GM23338 (cell line): Measurements from ENCODE around the gene PICALM. TPM values are rescaled to one million over a fixed set of nuclear protein-coding genes. Genes with fewer than 3 reads are reported as not detected.

Experiments used
- ATAC-seq: fragments of 200-7000 bp; cut with Tn5 transposase; 3 replicates; pipeline ENCODE4 v1.9.1; 2020
- DNase-seq: peaks from one replicate; pipeline ENCODE4 v3.0.0-alpha.2; 2015; ENCODE audit warnings: low spot score
- H2AFZ ChIP-seq: fragments of 200-600 bp; sonication (generic); 2 replicates; pipeline ENCODE4 v1.8.0; 2016; ENCODE audit warnings: antibody characterized with exemption, mild to moderate bottlenecking, moderate library complexity
- H3F3A ChIP-seq: fragments of 200-600 bp; sonication (generic); replicated peaks from 2 replicates; pipeline ENCODE4 v1.8.0; 2017; ENCODE audit warnings: antibody characterized with exemption, mixed run types, low read depth
- H3K27ac ChIP-seq: fragments of 200-600 bp; sonication (generic); 2 replicates; pipeline ENCODE4 v1.6.1; 2016; ENCODE audit warnings: low read depth
- H3K27me3 ChIP-seq: fragments of 200-600 bp; sonication (generic); 2 replicates; pipeline ENCODE4 v1.8.0; 2016; ENCODE audit warnings: mild to moderate bottlenecking, mixed run types, moderate library complexity; ENCODE audit not compliant: insufficient read depth
- H3K36me3 ChIP-seq: fragments of 200-600 bp; sonication (generic); 2 replicates; pipeline ENCODE4 v1.8.0; 2016; ENCODE audit warnings: mild to moderate bottlenecking; ENCODE audit not compliant: insufficient read depth
- H3K4me1 ChIP-seq: fragments of 200-600 bp; sonication (generic); 2 replicates; pipeline ENCODE4 v1.8.0; 2016; ENCODE audit warnings: mild to moderate bottlenecking, moderate library complexity; ENCODE audit not compliant: insufficient read depth
- H3K4me2 ChIP-seq: fragments of 200-600 bp; sonication (generic); 2 replicates; pipeline ENCODE4 v1.7.1; 2017; ENCODE audit warnings: mixed run types
- H3K4me3 ChIP-seq: fragments of 200-600 bp; sonication (generic); 2 replicates; pipeline ENCODE4 v1.6.1; 2016; ENCODE audit warnings: mixed run types
- H3K79me2 ChIP-seq: fragments of 200-600 bp; sonication (generic); replicated peaks from 2 replicates; pipeline ENCODE4 v1.8.0; 2017; ENCODE audit warnings: mild to moderate bottlenecking; ENCODE audit not compliant: insufficient read depth
- H3K9me2 ChIP-seq: fragments of 200-600 bp; sonication (generic); 2 replicates; pipeline ENCODE4 v1.8.0; 2017; ENCODE audit not compliant: insufficient read depth
- H4K20me1 ChIP-seq: fragments of 200-600 bp; sonication (generic); replicated peaks from 2 replicates; pipeline ENCODE4 v1.8.0; 2017; ENCODE audit warnings: mild to moderate bottlenecking; ENCODE audit not compliant: insufficient read depth
- H3K27ac Mint-ChIP-seq: 2 replicates; pipeline ENCODE4 v1.8.0; 2020; ENCODE audit warnings: inconsistent platforms, mild to moderate bottlenecking, moderate library complexity, mixed read lengths
- H3K27me3 Mint-ChIP-seq: 3 replicates; pipeline ENCODE4 v1.8.0; 2022; ENCODE audit warnings: low read depth, mild to moderate bottlenecking, moderate library complexity, mixed read lengths, inconsistent platforms; ENCODE audit not compliant: insufficient read depth, poor library complexity
- H3K36me3 Mint-ChIP-seq: 3 replicates; pipeline ENCODE4 v1.8.0; 2021; ENCODE audit warnings: low read depth, mild to moderate bottlenecking, inconsistent platforms, moderate library complexity, mixed read lengths
- H3K4me1 Mint-ChIP-seq: 3 replicates; pipeline ENCODE4 v1.8.0; 2020; ENCODE audit warnings: mild to moderate bottlenecking, inconsistent platforms, mixed read lengths
- H3K4me3 Mint-ChIP-seq: 3 replicates; pipeline ENCODE4 v1.8.0; 2021; ENCODE audit warnings: moderate library complexity, mild to moderate bottlenecking, inconsistent platforms, mixed read lengths
- H3K9me3 Mint-ChIP-seq: 3 replicates; pipeline ENCODE4 v1.8.0; 2020; ENCODE audit warnings: moderate library complexity, mild to moderate bottlenecking, inconsistent platforms, mixed read lengths
- ETS1 ChIP-seq: IDR thresholded peaks from 2 replicates; pipeline ENCODE4 v1.6.1; 2016; ENCODE audit warnings: antibody characterized with exemption
- EZH2 ChIP-seq: fragments of 200-600 bp; sonication (generic); IDR thresholded peaks from one replicate; pipeline ENCODE4 v1.8.0; 2017; ENCODE audit warnings: antibody characterized with exemption, mild to moderate bottlenecking, low read depth; ENCODE audit not compliant: unreplicated experiment
- JUNB ChIP-seq: IDR thresholded peaks from one replicate; pipeline ENCODE4 v1.6.1; 2016; ENCODE audit warnings: antibody characterized with exemption; ENCODE audit not compliant: unreplicated experiment
- POLR2AphosphoS5 ChIP-seq: IDR thresholded peaks from 2 replicates; pipeline ENCODE4 v1.6.1; 2016; ENCODE audit warnings: antibody characterized with exemption, low read depth
- REST ChIP-seq: IDR thresholded peaks from one replicate; pipeline ENCODE4 v1.6.1; 2018; ENCODE audit warnings: antibody characterized with exemption; ENCODE audit not compliant: unreplicated experiment
- ZNF331 ChIP-seq: fragments of 250-450 bp; sonication (Bioruptor Pico); IDR thresholded peaks from 2 replicates; pipeline ENCODE4 v1.5.0; 2020; ENCODE audit warnings: low read depth, mild to moderate bottlenecking, moderate library complexity
- ZNF462 ChIP-seq: fragments of 250-450 bp; sonication (Bioruptor Pico); IDR thresholded peaks from 2 replicates; pipeline ENCODE4 v1.5.0; 2020; ENCODE audit warnings: mild to moderate bottlenecking, moderate library complexity
- polyA plus RNA-seq: library from polyadenylated mRNA; unstranded; fragments of >200 nt; fragmentation: Nextera tagmentation; extraction: Ambion mirVana; gene quantifications from 2 replicates; pipeline ENCODE4 v1.2.1, GENCODE V29; 2016
- total RNA-seq: library from RNA; depleted of rRNA; stranded (reverse); fragments of >200 nt; shearing (Covaris generic); gene quantifications from 2 replicates; pipeline ENCODE4 v1.2.3, GENCODE V29; 2014

Gene PICALM
- total and polyA plus RNA-seq, 2 experiments from 2014 or later: 27.9 to 134 TPM

- Histone ChIP-seq H3F3A (no peaks in the 10 kb centered on the region), H3K9me2 (no peaks in the 10 kb centered on the region), H3K36me3 (peaks cover 3% of the 10 kb centered on the region; the same call in 1 of the 2 replicates), H3K27ac (no peak overlapping the region), H2AFZ (no peak overlapping the region), H3K4me2 (no peak overlapping the region), H3K4me3 (no peak overlapping the region), H4K20me1 (no peaks in the 10 kb centered on the region; the same call in 1 of the 2 replicates), H3K4me1 (no peaks in the 10 kb centered on the region), H3K79me2 (no peaks in the 10 kb centered on the region), H3K27me3 (no peaks in the 10 kb centered on the region)
- ATAC-seq (no peak), DNase-seq (no peak)
- Mint-ChIP-seq H3K4me1 (peaks cover 2% of the 10 kb centered on the region; the same call in 1 of the 3 replicates), H3K27ac (peak overlapping the region; percentile 9; the same call in 1 of the 2 replicates), H3K4me3 (no peak overlapping the region), H3K27me3 (peaks cover 2% of the 10 kb centered on the region), H3K36me3 (peaks cover 17% of the 10 kb centered on the region; the same call in 2 of the 3 replicates), H3K9me3 (no peaks in the 10 kb centered on the region)
- TF ChIP-seq ZNF331 (CRISPR knock-in tag): no peak
- TF ChIP-seq REST: no peak
- no peak for TF ChIP-seq JUNB
- no peak for TF ChIP-seq ZNF462
- TF ChIP-seq ETS1: no peak
- TF ChIP-seq POLR2AphosphoS5: no peak
- no peak for TF ChIP-seq EZH2
These were observed 108.2 kb downstream of the PICALM start for GRCh38 chr11:85960678-85961077.
